Adrenal gland (tissue), 12 donors: ENCODE data around the gene CCDC9B. TPM values are rescaled to one million over a fixed set of nuclear protein-coding genes. Genes with fewer than 3 reads are reported as not detected.

Experiments
- DNase-seq, 7 donors: peaks; one replicate each; pipeline ENCODE4 v3.0.0-alpha.2; 2019 to 2020
- H3K27ac ChIP-seq, 5 donors: fragments of 200-600 bp; sonication (generic) in 4 of 5; 1 replicate in 3 of 5; 2 replicates in 2 of 5; pipeline versions ENCODE4 v1.5.1 to v1.8.0; 2016 to 2020; ENCODE audit warnings: mild to moderate bottlenecking in 1 of 5
- H3K27me3 ChIP-seq: fragments of 200-600 bp; 2 replicates; pipeline ENCODE4 v1.8.0; 2021
- H3K36me3 ChIP-seq, 2 donors: fragments of 200-600 bp; replicated peaks in 1 of 2; 1 replicate in 1 of 2; 2 replicates in 1 of 2; pipeline versions ENCODE4 v1.5.1 to v1.8.0; 2018 to 2022
- H3K4me1 ChIP-seq, 2 donors: fragments of 200-600 bp; replicated peaks in 1 of 2; 1 replicate in 1 of 2; 2 replicates in 1 of 2; pipeline versions ENCODE4 v1.5.1 to v1.8.0; 2018 to 2021
- H3K4me3 ChIP-seq, 4 donors: fragments of 200-600 bp; sonication (generic) in 3 of 4; one replicate each; pipeline ENCODE4 v1.5.1; 2016 to 2018
- H3K9me3 ChIP-seq, 3 donors: fragments of 200-600 bp; sonication (generic) in 1 of 3; replicated peaks in 1 of 3; 1 replicate in 2 of 3; 2 replicates in 1 of 3; pipeline versions ENCODE4 v1.5.1 to v1.8.0; 2016 to 2021
- CTCF ChIP-seq, 6 experiments: fragments of 450-650 bp in 4 of 6; fragments of 200-600 bp in 2 of 6; sonication (generic) in 1 of 6; IDR thresholded peaks; 1 replicate in 5 of 6; 2 replicates in 1 of 6; pipeline versions ENCODE4 v1.5.1 to v1.8.0; 2016 to 2021; ENCODE audit warnings: antibody characterized with exemption in 6 of 6, mild to moderate bottlenecking in 2 of 6, moderate library complexity in 1 of 6
- POLR2A ChIP-seq, 2 donors: fragments of 450-650 bp; IDR thresholded peaks; one replicate each; pipeline ENCODE4 v1.6.1; 2017; ENCODE audit warnings: antibody characterized with exemption in 2 of 2, mild to moderate bottlenecking in 2 of 2, moderate library complexity in 1 of 2
- WGBS, 4 donors: extraction: QIAGEN DNeasy Blood & Tissue Kit in 2 of 4; methylation state at CpG; one replicate each; pipeline versions ENCODE4 v1.1.5 to v1.1.7; 2013 to 2017; 5-methylcytosine and 5-hydroxymethylcytosine counted together
- intact Hi-C, 2 donors: fragments of 100-400 bp; cut with DNase I; formaldehyde crosslinking; loops; one replicate each; pipeline versions ENCODE4 v1.14.1 to v1.15.0; 2022 to 2023
- polyA plus RNA-seq, 3 donors: library from polyadenylated mRNA; stranded (reverse); fragments of 200-250 nt in 2 of 3; fragments of 350-450 nt in 1 of 3; fragmentation: Illumina TruSeq in 1 of 3; extraction: RNeasy Lipid Tissue Mini Kit (QIAGEN cat#74804) in 1 of 3; gene quantifications; one replicate each; pipeline ENCODE4 v1.2.3, GENCODE V29; 2013 to 2014
- total RNA-seq, 9 donors: library from RNA; depleted of rRNA in 4 of 9; stranded (reverse); fragments of >200 nt in 4 of 9; fragments of 120-200 nt in 1 of 9; fragmentation: NEBNext Ultra II Directional in 1 of 9; extraction: Animal tissue kit (Norgen Biotek cat#: 25700) in 1 of 9; gene quantifications; one replicate each; pipeline versions ENCODE4 v1.1.0 to v1.2.4, GENCODE V29; 2013 to 2023
- donor health status: healthy with polysubstance abuse.
- donor health status: Bipolar disorder and iron deficiency.
- donor health status: DM: yes; HTN: yes; CAD: no.
- donor health status: DM: no; HTN: no; CAD: no.
- donor health status: DM: no; HTN: no; CAD: no.
- donor health status: DM: yes; HTN: yes; CAD: no.

CCDC9B gene
- total and polyA plus RNA-seq, 12 donors: 0.72 to 41.0 (median 10.8) TPM

GRCh38 chr15:40347559-40348473 is 7.1 kb upstream of the CCDC9B start:
- H3K27ac ChIP-seq: no peak overlapping the region
- no peaks in the 10 kb centered on the region for H3K27me3 ChIP-seq
- no peaks in the 10 kb centered on the region for H3K9me3 ChIP-seq
- no peak for DNase-seq
- H3K36me3 ChIP-seq: no peaks in the 10 kb centered on the region
- TF ChIP-seq CTCF (IDR thresholded peaks at IDR 0.05): no peak
- TF ChIP-seq POLR2A (IDR thresholded peaks at IDR 0.05): no peak
- 86 to 90% (median 87%) methylated on average over 4 to 11 of the region's 11 CpGs for WGBS, 4 donors
- H3K4me3 ChIP-seq: no peak overlapping the region
- no peaks in the 10 kb centered on the region for H3K4me1 ChIP-seq
- intact Hi-C loops: no loop called here

- H3K4me3 ChIP-seq: no peak overlapping the region
- no peaks in the 10 kb centered on the region for H3K9me3 ChIP-seq
- H3K4me1 ChIP-seq: no peaks in the 10 kb centered on the region
- H3K27me3 ChIP-seq: no peaks in the 10 kb centered on the region
- no peaks in the 10 kb centered on the region for H3K36me3 ChIP-seq
- no peak for DNase-seq
- intact Hi-C loops: no loop called here
- no peak overlapping the region for H3K27ac ChIP-seq
- WGBS, 4 donors: 84 to 95% (median 88%) methylated on average over 13 to 15 of the region's 15 CpGs
- no peak for TF ChIP-seq CTCF (IDR thresholded peaks at IDR 0.05)
- TF ChIP-seq POLR2A (IDR thresholded peaks at IDR 0.05): no peak
Measured at GRCh38 chr15:40346579-40347558, 6.1 kb upstream of the CCDC9B start.

GRCh38 chr15:40345867-40346578 is 5.3 kb upstream of the CCDC9B start:
- no peak for DNase-seq
- WGBS, 4 donors: 83 to 91% (median 86%) methylated on average over 5 to 6 of the region's 6 CpGs
- H3K4me3 ChIP-seq: no peak overlapping the region
- no peaks in the 10 kb centered on the region for H3K36me3 ChIP-seq
- no peaks in the 10 kb centered on the region for H3K9me3 ChIP-seq
- H3K27ac ChIP-seq: no peak overlapping the region
- H3K4me1 ChIP-seq: peaks cover 2 to 3% of the 10 kb centered on the region in 2 donors
- intact Hi-C loops: no loop called here
- H3K27me3 ChIP-seq: no peaks in the 10 kb centered on the region
- TF ChIP-seq POLR2A (IDR thresholded peaks at IDR 0.05) (no peak), CTCF (IDR thresholded peaks at IDR 0.05) (no peak)
